Thoracic aorta (tissue), 2 donors: ENCODE data around the gene SAMD8. TPM values are rescaled to one million over a fixed set of nuclear protein-coding genes. Genes with fewer than 3 reads are reported as not detected.

Experiments
- ATAC-seq: fragments of 150-250 bp; one replicate; pipeline ENCODE4 v1.8.0; 2017; ENCODE audit warnings: low read depth; ENCODE audit not compliant: insufficient number of reproducible peaks, low FRiP score
- DNase-seq: peaks from one replicate; pipeline ENCODE4 v3.0.0-alpha.2; 2020; ENCODE audit warnings: low spot score
- H3K27ac ChIP-seq, 2 donors: fragments of 200-600 bp; sonication (generic); 1 replicate in 1 of 2; 2 replicates in 1 of 2; pipeline ENCODE4 v1.5.1; 2016; ENCODE audit warnings: mild to moderate bottlenecking in 2 of 2, moderate library complexity in 2 of 2
- H3K27me3 ChIP-seq: fragments of 200-600 bp; sonication (generic); replicated peaks from 2 replicates; pipeline ENCODE4 v1.6.0; 2016; ENCODE audit warnings: mild to moderate bottlenecking; ENCODE audit not compliant: insufficient read depth
- H3K36me3 ChIP-seq: fragments of 200-600 bp; sonication (generic); one replicate; pipeline ENCODE4 v1.5.1; 2016
- H3K4me1 ChIP-seq, 2 donors: fragments of 200-600 bp; sonication (generic); 1 replicate in 1 of 2; 2 replicates in 1 of 2; pipeline versions ENCODE4 v1.5.1 to v1.6.0; 2016; ENCODE audit warnings: low read depth in 2 of 2, mild to moderate bottlenecking in 1 of 2; ENCODE audit not compliant: control insufficient read depth in 1 of 2
- H3K4me3 ChIP-seq: fragments of 200-600 bp; sonication (generic); 2 replicates; pipeline ENCODE4 v1.5.1; 2016; ENCODE audit warnings: mild to moderate bottlenecking
- H3K9me3 ChIP-seq: fragments of 200-600 bp; sonication (generic); 2 replicates; pipeline ENCODE4 v1.5.1; 2016
- CTCF ChIP-seq: fragments of 200-600 bp; sonication (generic); IDR thresholded peaks from one replicate; pipeline ENCODE4 v1.5.1; 2019; ENCODE audit warnings: antibody characterized with exemption
- total RNA-seq, 2 donors: library from RNA; depleted of rRNA; stranded (reverse); fragments of >200 nt; gene quantifications; one replicate each; pipeline versions ENCODE4 v1.1.0 to v1.2.3, GENCODE V29; 2016

SAMD8 gene
- total RNA-seq, 2 donors from 2014 or later, result 22.7 to 51.5 TPM

- H3K4me3 ChIP-seq, result no peak overlapping the region
- no peak for ATAC-seq
- no peak for TF ChIP-seq CTCF
- H3K9me3 ChIP-seq, result peaks cover 3% of the 10 kb centered on the region
- H3K27me3 ChIP-seq, result no peaks in the 10 kb centered on the region
- no peaks in the 10 kb centered on the region for H3K4me1 ChIP-seq
- DNase-seq, result no peak
- no peak overlapping the region for H3K27ac ChIP-seq
- H3K36me3 ChIP-seq, result no peaks in the 10 kb centered on the region
These were observed 27.3 kb upstream of the SAMD8 start for GRCh38 chr10:75083972-75084833.

GRCh38 chr10:75084834-75085384 lies 26.5 kb upstream of the SAMD8 start:
- no peak for TF ChIP-seq CTCF
- Histone ChIP-seq H3K4me3 (no peak overlapping the region), H3K36me3 (no peaks in the 10 kb centered on the region), H3K9me3 (peaks cover 3% of the 10 kb centered on the region), H3K27ac (no peak overlapping the region), H3K4me1 (no peaks in the 10 kb centered on the region), H3K27me3 (no peaks in the 10 kb centered on the region)
- no peak for ATAC-seq
- DNase-seq, result no peak

GRCh38 chr10:75086278-75086934 lies 25.1 kb upstream of the SAMD8 start:
- Histone ChIP-seq H3K9me3 (peaks cover under 1% of the 10 kb centered on the region), H3K4me3 (no peak overlapping the region), H3K27me3 (no peaks in the 10 kb centered on the region), H3K36me3 (no peaks in the 10 kb centered on the region), H3K4me1 (no peaks in the 10 kb centered on the region), H3K27ac (no peak overlapping the region)
- DNase-seq (no peak), ATAC-seq (no peak)
- no peak for TF ChIP-seq CTCF

- Histone ChIP-seq H3K36me3 (no peaks in the 10 kb centered on the region), H3K4me3 (no peak overlapping the region), H3K27ac (no peak overlapping the region), H3K9me3 (no peaks in the 10 kb centered on the region), H3K27me3 (no peaks in the 10 kb centered on the region), H3K4me1 (no peaks in the 10 kb centered on the region)
- no peak for DNase-seq
- ATAC-seq, result no peak
- TF ChIP-seq CTCF, result no peak
These were observed 22.8 kb upstream of the SAMD8 start for GRCh38 chr10:75088640-75089039.

- Histone ChIP-seq H3K27me3 (no peaks in the 10 kb centered on the region), H3K36me3 (no peaks in the 10 kb centered on the region), H3K9me3 (no peaks in the 10 kb centered on the region), H3K4me1 (no peaks in the 10 kb centered on the region), H3K4me3 (no peak overlapping the region), H3K27ac (no peak overlapping the region)
- DNase-seq (no peak), ATAC-seq (no peak)
- TF ChIP-seq CTCF, result no peak
These were observed 21.8 kb upstream of the SAMD8 start for GRCh38 chr10:75089634-75090033.
